Measurements from ENCODE around the gene GPR27.

DNA sequence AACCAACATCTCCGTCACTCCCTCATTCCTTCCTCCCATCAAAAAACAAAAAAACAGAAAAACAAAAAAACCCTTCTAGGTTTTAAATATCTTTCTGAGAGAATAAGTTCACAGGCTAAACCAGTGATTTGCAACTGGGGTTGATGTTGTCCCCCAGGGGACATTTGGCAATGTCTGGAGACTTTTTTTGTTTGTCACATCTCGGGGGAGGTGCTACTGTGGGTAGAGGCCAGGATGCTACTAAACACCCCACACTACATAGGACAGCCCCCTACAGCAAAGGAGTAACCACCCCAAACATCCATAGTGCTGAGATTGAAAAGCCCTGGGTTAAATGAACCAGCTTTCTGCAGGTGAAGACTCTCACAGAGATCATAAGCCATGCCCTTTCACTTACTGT, 48.3 kb downstream of the GPR27 start:
- no peak for TF ChIP-seq POLR2AphosphoS5 (IDR thresholded peaks at IDR 0.05)
- TF ChIP-seq CTCF (IDR thresholded peaks at IDR 0.05) = no peak
- TF ChIP-seq POLR2A (IDR thresholded peaks at IDR 0.05) = no peak
- TF ChIP-seq EP300 (IDR thresholded peaks at IDR 0.05) = no peak

All from suprapubic skin (tissue), 4 donors.